Naive B cell (primary cell): ENCODE measurements around the gene RNF152. TPM values are rescaled to one million over a fixed set of nuclear protein-coding genes. Genes with fewer than 3 reads are reported as not detected.
A peak's percentile ranks its signal among the peaks of the same experiment; 100 is the strongest.

ENCODE experiments used
- ATAC-seq, 2 donors: fragments of 150-1000 bp; cut with Tn5 transposase; 2 replicates each; pipeline ENCODE4 v1.10.0; 2021; ENCODE audit warnings: low read depth in 2 of 2, mild to moderate bottlenecking in 2 of 2, moderate library complexity in 2 of 2
- DNase-seq: peaks from one replicate; pipeline ENCODE4 v3.0.0; 2022
- H3K27ac Mint-ChIP-seq, 6 donors: one replicate each; pipeline ENCODE4 v1.8.0; 2020 to 2022; ENCODE audit warnings: mild to moderate bottlenecking in 6 of 6, mixed read lengths in 6 of 6, moderate library complexity in 5 of 6, inconsistent platforms in 2 of 6
- H3K27me3 Mint-ChIP-seq, 3 donors: one replicate each; pipeline ENCODE4 v1.8.0; 2021 to 2022; ENCODE audit warnings: mixed read lengths in 3 of 3, mild to moderate bottlenecking in 1 of 3
- H3K36me3 Mint-ChIP-seq, 2 donors: one replicate each; pipeline ENCODE4 v1.8.0; 2020 to 2022; ENCODE audit warnings: mixed read lengths in 2 of 2, inconsistent platforms in 1 of 2, mild to moderate bottlenecking in 1 of 2
- H3K4me1 Mint-ChIP-seq, 3 donors: one replicate each; pipeline ENCODE4 v1.8.0; 2020 to 2022; ENCODE audit warnings: mixed read lengths in 3 of 3, inconsistent platforms in 1 of 3, mild to moderate bottlenecking in 1 of 3, moderate library complexity in 1 of 3
- H3K4me3 Mint-ChIP-seq, 8 donors: one replicate each; pipeline ENCODE4 v1.8.0; 2020 to 2022; ENCODE audit warnings: mild to moderate bottlenecking in 8 of 8, mixed read lengths in 8 of 8, moderate library complexity in 8 of 8, inconsistent platforms in 2 of 8
- H3K9me3 Mint-ChIP-seq, 7 donors: one replicate each; pipeline ENCODE4 v1.8.0; 2020 to 2022; ENCODE audit warnings: mixed read lengths in 7 of 7, mild to moderate bottlenecking in 5 of 7, inconsistent platforms in 2 of 7, moderate library complexity in 1 of 7
- polyA plus RNA-seq, 6 donors: library from polyadenylated mRNA; unstranded; fragments of 300-500 nt; fragmentation: Illumina TruSeq; gene quantifications; one replicate each; pipeline ENCODE4 v1.2.3, GENCODE V29; 2021; ENCODE audit warnings: low read depth in 6 of 6

Gene RNF152
- not detected for polyA plus RNA-seq

GRCh38 chr18:61892683-61893308, at the start of gene RNF152:
TSS of gene RNF152 (minus strand) at chr18:61893007. CDS start at chr18:61816463, 76,544 bp downstream.
- peaks cover 49 to 79% (median 63%) of the 10 kb centered on the region in 3 donors for H3K27me3 Mint-ChIP-seq
- DNase-seq (peak; percentile 7), ATAC-seq (peak in 1 of 2 donors; percentile 33)
- no peaks in the 10 kb centered on the region for H3K36me3 Mint-ChIP-seq
- peaks cover 12 to 17% (median 12%) of the 10 kb centered on the region in 3 donors for H3K4me1 Mint-ChIP-seq
- H3K9me3 Mint-ChIP-seq = peaks cover 0 to 2% (median 0%) of the 10 kb centered on the region in 7 donors
- H3K4me3 Mint-ChIP-seq = peak within 1 kb of the TSS; percentile 83 to 92 (median 89)
- H3K27ac Mint-ChIP-seq = peak within 1 kb of the TSS in 1 of 6 donors; percentile 64

- Mint-ChIP-seq H3K9me3 (peaks cover 0 to 12% (median 3%) of the 10 kb centered on the region in 7 donors), H3K4me1 (no peaks in the 10 kb centered on the region), H3K4me3 (no peak overlapping the region), H3K27me3 (peaks cover 43 to 53% (median 49%) of the 10 kb centered on the region in 3 donors), H3K27ac (no peak overlapping the region), H3K36me3 (no peaks in the 10 kb centered on the region)
- ATAC-seq (no peak), DNase-seq (no peak)
Observed at GRCh38 chr18:61941948-61942471, 49.2 kb upstream of the RNF152 start.

GRCh38 chr18:61939046-61939674, 46.4 kb upstream of the RNF152 start:
- ATAC-seq (no peak), DNase-seq (no peak)
- Mint-ChIP-seq H3K9me3 (peaks cover 0 to 12% (median 3%) of the 10 kb centered on the region in 7 donors), H3K4me1 (no peaks in the 10 kb centered on the region), H3K27ac (no peak overlapping the region), H3K27me3 (peaks cover 40 to 51% (median 43%) of the 10 kb centered on the region in 3 donors), H3K4me3 (no peak overlapping the region), H3K36me3 (no peaks in the 10 kb centered on the region)

GRCh38 chr18:61935362-61935761, 42.6 kb upstream of the RNF152 start:
- H3K4me1 Mint-ChIP-seq = no peaks in the 10 kb centered on the region
- H3K9me3 Mint-ChIP-seq = peaks cover 0 to 9% (median 0%) of the 10 kb centered on the region in 7 donors
- H3K27me3 Mint-ChIP-seq = peaks cover 47 to 57% (median 50%) of the 10 kb centered on the region in 3 donors
- H3K27ac Mint-ChIP-seq = no peak overlapping the region
- ATAC-seq = no peak
- no peak overlapping the region for H3K4me3 Mint-ChIP-seq
- DNase-seq = no peak
- no peaks in the 10 kb centered on the region for H3K36me3 Mint-ChIP-seq

GRCh38 chr18:61931654-61932379, 39.0 kb upstream of the RNF152 start:
- Mint-ChIP-seq H3K9me3 (peaks cover 0 to 24% (median 6%) of the 10 kb centered on the region in 7 donors), H3K4me3 (no peak overlapping the region), H3K4me1 (no peaks in the 10 kb centered on the region), H3K36me3 (no peaks in the 10 kb centered on the region), H3K27ac (no peak overlapping the region), H3K27me3 (peaks cover 46 to 59% (median 56%) of the 10 kb centered on the region in 3 donors)
- DNase-seq = no peak
- no peak for ATAC-seq

GRCh38 chr18:61929881-61930640, 37.3 kb upstream of the RNF152 start:
- ATAC-seq = no peak
- H3K9me3 Mint-ChIP-seq = peaks cover 0 to 24% (median 6%) of the 10 kb centered on the region in 7 donors
- no peak for DNase-seq
- no peak overlapping the region for H3K4me3 Mint-ChIP-seq
- H3K27me3 Mint-ChIP-seq = peaks cover 34 to 54% (median 54%) of the 10 kb centered on the region in 3 donors
- no peaks in the 10 kb centered on the region for H3K4me1 Mint-ChIP-seq
- no peak overlapping the region for H3K27ac Mint-ChIP-seq
- H3K36me3 Mint-ChIP-seq = no peaks in the 10 kb centered on the region

- Mint-ChIP-seq H3K27ac (no peak overlapping the region), H3K4me1 (no peaks in the 10 kb centered on the region), H3K4me3 (no peak overlapping the region), H3K36me3 (peaks cover 0 to 6% of the 10 kb centered on the region in 2 donors), H3K27me3 (peaks cover 24 to 65% (median 59%) of the 10 kb centered on the region in 3 donors), H3K9me3 (peaks cover 0 to 25% (median 6%) of the 10 kb centered on the region in 7 donors)
- ATAC-seq (no peak), DNase-seq (no peak)
Observed at GRCh38 chr18:61926532-61926931, 33.7 kb upstream of the RNF152 start.

- DNase-seq (no peak), ATAC-seq (no peak)
- Mint-ChIP-seq H3K27me3 (peaks cover 12 to 53% (median 43%) of the 10 kb centered on the region in 3 donors), H3K27ac (no peak overlapping the region), H3K9me3 (peaks cover 0 to 25% (median 5%) of the 10 kb centered on the region in 7 donors), H3K4me3 (no peak overlapping the region), H3K4me1 (no peaks in the 10 kb centered on the region), H3K36me3 (peaks cover 0 to 6% of the 10 kb centered on the region in 2 donors)
Observed at GRCh38 chr18:61924550-61924949, 31.7 kb upstream of the RNF152 start.

GRCh38 chr18:61922435-61922834, 29.6 kb upstream of the RNF152 start:
- Mint-ChIP-seq H3K9me3 (peaks cover 0 to 14% (median 4%) of the 10 kb centered on the region in 7 donors), H3K4me1 (no peaks in the 10 kb centered on the region)
- no peak for ATAC-seq

GRCh38 chr18:61921621-61922235, 28.9 kb upstream of the RNF152 start:
- Mint-ChIP-seq H3K9me3 (peaks cover 0 to 10% (median 4%) of the 10 kb centered on the region in 7 donors), H3K4me3 (no peak overlapping the region), H3K36me3 (peaks cover 0 to 6% of the 10 kb centered on the region in 2 donors), H3K4me1 (no peaks in the 10 kb centered on the region), H3K27me3 (peaks cover 8 to 42% (median 41%) of the 10 kb centered on the region in 3 donors), H3K27ac (no peak overlapping the region)
- no peak for DNase-seq
- ATAC-seq = no peak

More at GRCh38 chr18:61922435-61922834, 29.6 kb upstream of the RNF152 start:
- H3K27me3 Mint-ChIP-seq = peaks cover 8 to 48% (median 47%) of the 10 kb centered on the region in 3 donors
- no peak overlapping the region for H3K27ac Mint-ChIP-seq
- DNase-seq = no peak
- no peak overlapping the region for H3K4me3 Mint-ChIP-seq
- H3K36me3 Mint-ChIP-seq = peaks cover 0 to 6% of the 10 kb centered on the region in 2 donors

GRCh38 chr18:61917818-61918217, 25.0 kb upstream of the RNF152 start:
- Mint-ChIP-seq H3K4me3 (no peak overlapping the region), H3K27ac (no peak overlapping the region), H3K9me3 (peaks cover 0 to 4% (median 0%) of the 10 kb centered on the region in 7 donors), H3K27me3 (peaks cover 12 to 34% (median 30%) of the 10 kb centered on the region in 3 donors), H3K36me3 (no peaks in the 10 kb centered on the region), H3K4me1 (no peaks in the 10 kb centered on the region)
- ATAC-seq (no peak), DNase-seq (no peak)

- Mint-ChIP-seq H3K4me3 (no peak overlapping the region), H3K27ac (no peak overlapping the region), H3K4me1 (no peaks in the 10 kb centered on the region), H3K36me3 (no peaks in the 10 kb centered on the region), H3K9me3 (no peaks in the 10 kb centered on the region), H3K27me3 (peaks cover 37 to 46% (median 44%) of the 10 kb centered on the region in 3 donors)
- no peak for ATAC-seq
- no peak for DNase-seq
Observed at GRCh38 chr18:61912476-61912875, 19.7 kb upstream of the RNF152 start.
